Thymus (tissue), 11 donors: ENCODE results near the gene WBP1L. TPM values are rescaled to one million over a fixed set of nuclear protein-coding genes. Genes with fewer than 3 reads are reported as not detected.

Experiments
- DNase-seq, 9 donors: peaks; one replicate each; pipeline ENCODE4 v3.0.0-alpha.2; 2013; ENCODE audit warnings: low spot score in 9 of 9, low read depth in 6 of 9, missing footprints in 1 of 9
- H3K27ac ChIP-seq, 2 donors: one replicate each; pipeline ENCODE4 v1.5.1; 2013; ENCODE audit warnings: control low read depth in 1 of 2, low read depth in 1 of 2, low read length in 1 of 2, mild to moderate bottlenecking in 1 of 2, moderate library complexity in 1 of 2
- H3K27me3 ChIP-seq, 2 donors: one replicate each; pipeline ENCODE4 v1.5.1; 2013; ENCODE audit warnings: low read length in 1 of 2; ENCODE audit not compliant: control insufficient read depth in 2 of 2, insufficient read depth in 1 of 2
- H3K36me3 ChIP-seq, 2 donors: one replicate each; pipeline ENCODE4 v1.5.1; 2013; ENCODE audit warnings: low read length in 1 of 2, mild to moderate bottlenecking in 1 of 2, moderate library complexity in 1 of 2; ENCODE audit not compliant: control insufficient read depth in 2 of 2, insufficient read depth in 2 of 2
- H3K4me1 ChIP-seq, 2 donors: one replicate each; pipeline ENCODE4 v1.5.1; 2013; ENCODE audit warnings: low read length in 2 of 2; ENCODE audit not compliant: control insufficient read depth in 2 of 2, insufficient read depth in 2 of 2
- H3K4me3 ChIP-seq, 2 donors: one replicate each; pipeline ENCODE4 v1.5.1; 2013; ENCODE audit warnings: low read length in 2 of 2, control low read depth in 1 of 2, mild to moderate bottlenecking in 1 of 2
- H3K9me3 ChIP-seq, 2 donors: one replicate each; pipeline ENCODE4 v1.5.1; 2013; ENCODE audit warnings: low read length in 1 of 2, mild to moderate bottlenecking in 1 of 2; ENCODE audit not compliant: control insufficient read depth in 2 of 2, insufficient read depth in 1 of 2
- WGBS: extraction: QIAGEN DNeasy Blood & Tissue Kit; methylation state at CpG from one replicate; pipeline ENCODE4 v1.1.7; 2013; 5-methylcytosine and 5-hydroxymethylcytosine counted together
- polyA plus RNA-seq: library from polyadenylated mRNA; stranded (reverse); fragments of 200-250 nt; gene quantifications from one replicate; pipeline ENCODE4 v1.2.3, GENCODE V29; 2013
- total RNA-seq: library from RNA; stranded (reverse); fragments of 120-200 nt; gene quantifications from one replicate; pipeline ENCODE4 v1.2.4, GENCODE V29; 2013
- donor health status: healthy.

WBP1L gene
- total and polyA plus RNA-seq, 2 donors = 30.7 to 75.9 TPM

GRCh38 chr10:102802920-102803534 lies 59.3 kb downstream of the WBP1L start:
- WGBS = 84% methylated on average over 6 of the region's 6 CpGs
- Histone ChIP-seq H3K9me3 (no peaks in the 10 kb centered on the region), H3K27me3 (no peaks in the 10 kb centered on the region), H3K36me3 (peaks cover 27 to 47% of the 10 kb centered on the region in 2 donors), H3K27ac (peak overlapping the region in 1 of 2 donors; percentile 79), H3K4me3 (no peak overlapping the region), H3K4me1 (peaks cover 23 to 70% of the 10 kb centered on the region in 2 donors)
- DNase-seq = no peak

GRCh38 chr10:102804382-102805055 lies 60.8 kb downstream of the WBP1L start:
- Histone ChIP-seq H3K27me3 (no peaks in the 10 kb centered on the region), H3K4me1 (peaks cover 30 to 81% of the 10 kb centered on the region in 2 donors), H3K9me3 (no peaks in the 10 kb centered on the region), H3K36me3 (peaks cover 13 to 33% of the 10 kb centered on the region in 2 donors), H3K4me3 (no peak overlapping the region), H3K27ac (peak overlapping the region in 1 of 2 donors; percentile 90)
- DNase-seq = no peak
- WGBS = 94% methylated on average over 2 of the region's 2 CpGs

- no peak for DNase-seq
- Histone ChIP-seq H3K4me1 (peaks cover 33 to 79% of the 10 kb centered on the region in 2 donors), H3K36me3 (peaks cover 34 to 38% of the 10 kb centered on the region in 2 donors), H3K27me3 (no peaks in the 10 kb centered on the region), H3K27ac (peak overlapping the region in 1 of 2 donors; percentile 81), H3K9me3 (no peaks in the 10 kb centered on the region), H3K4me3 (no peak overlapping the region)
- 94% methylated on average over 4 of the region's 4 CpGs for WGBS
Measured at GRCh38 chr10:102808380-102808779, 64.6 kb downstream of the WBP1L start.

- Histone ChIP-seq H3K4me3 (no peak overlapping the region), H3K9me3 (no peaks in the 10 kb centered on the region), H3K27ac (peak overlapping the region in 1 of 2 donors; percentile 28), H3K4me1 (peaks cover 27 to 90% of the 10 kb centered on the region in 2 donors), H3K27me3 (no peaks in the 10 kb centered on the region), H3K36me3 (peaks cover 51 to 56% of the 10 kb centered on the region in 2 donors)
- 98% methylated on average over 3 of the region's 3 CpGs for whole genome bisulfite sequencing
- no peak for DNase-seq
Measured at GRCh38 chr10:102811346-102811745, 67.6 kb downstream of the WBP1L start.

GRCh38 chr10:102812231-102812876 lies 68.6 kb downstream of the WBP1L start:
- no peak overlapping the region for H3K4me3 ChIP-seq
- H3K4me1 ChIP-seq = peaks cover 25 to 87% of the 10 kb centered on the region in 2 donors
- 39% methylated on average over 9 of the region's 9 CpGs for WGBS
- H3K27ac ChIP-seq = peak overlapping the region; percentile 81 to 94
- DNase-seq = peak in 6 of 9 donors; percentile 42 to 87 (median 72)
- no peaks in the 10 kb centered on the region for H3K27me3 ChIP-seq
- no peaks in the 10 kb centered on the region for H3K9me3 ChIP-seq
- peaks cover 51 to 58% of the 10 kb centered on the region in 2 donors for H3K36me3 ChIP-seq

- H3K4me3 ChIP-seq = no peak overlapping the region
- H3K9me3 ChIP-seq = no peaks in the 10 kb centered on the region
- peaks cover 25 to 81% of the 10 kb centered on the region in 2 donors for H3K4me1 ChIP-seq
- H3K36me3 ChIP-seq = peaks cover 51 to 58% of the 10 kb centered on the region in 2 donors
- WGBS = 91% methylated on average over 17 of the region's 17 CpGs
- peak overlapping the region in 1 of 2 donors; percentile 94 for H3K27ac ChIP-seq
- no peak for DNase-seq
- H3K27me3 ChIP-seq = no peaks in the 10 kb centered on the region
Measured at GRCh38 chr10:102813017-102813541, 69.3 kb downstream of the WBP1L start.

GRCh38 chr10:102813734-102814452 lies 70.1 kb downstream of the WBP1L start:
- Histone ChIP-seq H3K36me3 (peaks cover 51 to 58% of the 10 kb centered on the region in 2 donors), H3K4me1 (peaks cover 21 to 79% of the 10 kb centered on the region in 2 donors), H3K27me3 (no peaks in the 10 kb centered on the region), H3K9me3 (no peaks in the 10 kb centered on the region), H3K27ac (peak overlapping the region; percentile 75 to 76), H3K4me3 (no peak overlapping the region)
- DNase-seq = no peak
- 92% methylated on average over 16 of the region's 16 CpGs for WGBS

GRCh38 chr10:102814453-102814871 lies 70.7 kb downstream of the WBP1L start:
- 95% methylated on average over 8 of the region's 8 CpGs for WGBS
- Histone ChIP-seq H3K4me1 (peaks cover 22 to 79% of the 10 kb centered on the region in 2 donors), H3K36me3 (peaks cover 51 to 58% of the 10 kb centered on the region in 2 donors), H3K27ac (peak overlapping the region; percentile 43 to 75), H3K4me3 (no peak overlapping the region), H3K27me3 (no peaks in the 10 kb centered on the region), H3K9me3 (no peaks in the 10 kb centered on the region)
- no peak for DNase-seq
